HG03469 (cell line): Measurements from ENCODE around the gene SCNN1A.

Experiments
- ATAC-seq: cut with Tn5 transposase; IDR thresholded peaks from one replicate; pipeline ENCODE4 v1.9.1; 2021; ENCODE audit warnings: mild to moderate bottlenecking, moderate library complexity, moderate number of reproducible peaks; ENCODE audit not compliant: unreplicated experiment

The SCNN1A gene

GRCh38 chr12:6301721-6302120 is 73.6 kb downstream of the SCNN1A start:
- no peak for ATAC-seq

- ATAC-seq: no peak
Observed at GRCh38 chr12:6297170-6297569, 78.2 kb downstream of the SCNN1A start.
